ENCODE measurements around the gene ERBB2.
"Not testable (repeated sequence)": the region's sequence is repeated elsewhere in the genome, so short reads cannot be mapped to it uniquely, and the experiment has no call there.

The ERBB2 gene

GRCh38 chr17:39761861-39762496 lies 62.1 kb downstream of the ERBB2 start:
- no peak for DNase-seq (ENCODE audit: low read depth in 2 of 2)

- DNase-seq (ENCODE audit: low read depth in 2 of 2): no peak
These were observed 63.4 kb downstream of the ERBB2 start for GRCh38 chr17:39763051-39763820.

GRCh38 chr17:39764171-39764570 lies 64.3 kb downstream of the ERBB2 start:
- not testable (repeated sequence) for DNase-seq (ENCODE audit: low read depth in 2 of 2)

DNA sequence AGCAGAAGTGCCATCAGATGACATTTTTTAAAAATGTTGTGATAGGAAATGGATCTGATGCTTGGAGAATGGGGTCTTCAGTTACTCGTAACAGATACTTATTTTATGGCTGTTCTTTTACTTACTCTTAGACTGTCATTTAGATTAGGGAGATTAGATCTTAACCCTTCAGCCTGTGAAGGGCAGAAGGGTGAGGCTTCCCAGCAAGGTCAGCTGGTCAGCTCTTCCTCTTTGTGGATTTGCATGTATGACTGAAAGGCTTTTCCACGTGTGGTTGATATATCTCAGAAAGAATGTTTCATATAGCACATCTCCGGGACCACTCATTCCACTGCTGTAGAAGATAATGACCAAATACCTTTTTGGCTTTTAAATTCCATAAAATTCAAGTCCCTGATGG lies 65.3 kb downstream of the ERBB2 start:
- no peak for DNase-seq (ENCODE audit: low read depth in 2 of 2)

GRCh38 chr17:39765766-39766165 lies 65.9 kb downstream of the ERBB2 start:
- no peak for DNase-seq (ENCODE audit: low read depth in 2 of 2)

DNA sequence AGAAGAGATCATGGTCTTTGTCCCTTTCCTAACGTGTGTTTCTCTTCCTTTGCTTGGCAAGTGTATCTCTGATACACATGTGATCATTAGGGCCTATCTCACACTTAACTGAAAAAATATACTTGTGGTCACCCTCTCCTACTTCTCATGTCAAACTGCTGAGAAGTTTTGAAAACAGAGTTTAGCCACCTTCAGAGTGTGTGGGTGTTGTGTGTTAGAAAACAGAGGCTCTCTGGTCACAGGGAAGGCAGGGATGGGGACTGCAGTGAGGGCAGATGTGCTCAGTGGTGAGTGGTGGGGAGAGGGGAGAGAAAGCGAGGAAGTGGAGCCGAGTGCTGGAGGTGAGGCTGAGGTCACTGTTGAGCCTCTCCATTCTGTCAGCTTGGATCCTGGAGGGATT lies 67.3 kb downstream of the ERBB2 start:
- DNase-seq (ENCODE audit: low read depth in 2 of 2): no peak

DNA sequence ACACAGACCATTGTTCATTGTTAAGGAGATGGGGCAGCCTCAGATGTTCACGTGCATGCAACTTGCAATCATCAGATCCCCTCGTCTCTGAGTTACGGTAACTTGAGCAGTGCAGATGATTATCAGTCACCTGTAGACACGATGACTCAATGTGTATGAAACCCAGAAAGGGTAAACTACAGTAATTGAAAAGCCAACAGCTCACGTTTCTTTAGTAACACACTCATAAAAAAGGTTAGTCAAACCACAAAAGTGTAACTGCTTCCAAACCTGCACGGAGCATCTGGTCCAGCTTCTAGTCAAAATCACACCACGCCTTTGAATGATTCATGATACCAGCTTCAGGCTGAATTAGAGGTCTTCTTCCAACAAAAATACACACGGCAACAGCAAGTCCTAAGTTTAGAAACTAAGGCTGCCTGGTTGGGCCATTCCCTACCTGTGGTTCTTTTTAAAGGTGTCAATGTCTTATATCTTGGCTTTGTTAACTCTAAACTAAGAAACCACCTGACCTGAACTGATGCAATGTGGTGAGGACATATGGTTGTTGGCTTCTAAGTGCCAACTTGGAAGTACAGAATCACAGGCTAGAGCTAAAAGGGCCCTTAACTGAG lies 70.2 kb downstream of the ERBB2 start:
- DNase-seq (ENCODE audit: low read depth in 2 of 2): no peak

DNA sequence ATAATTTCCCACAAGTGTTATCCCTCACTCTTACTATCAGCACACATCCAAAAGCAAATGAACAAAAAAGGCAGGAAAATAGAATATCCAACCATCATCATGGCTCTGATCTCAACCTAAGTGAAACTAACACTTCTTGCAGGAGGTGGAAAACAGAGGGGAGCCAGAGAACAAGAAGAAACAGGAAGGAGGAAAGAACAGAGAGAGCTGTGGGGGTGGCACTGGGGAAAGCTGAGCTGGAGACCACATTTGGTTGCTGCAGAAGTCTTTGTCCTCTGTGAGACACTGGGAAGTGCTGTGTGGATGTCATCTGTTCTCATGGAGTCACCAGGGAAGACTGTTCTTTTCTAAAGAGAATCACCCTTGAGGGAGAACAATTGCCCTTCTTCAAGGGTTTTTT lies 72.6 kb downstream of the ERBB2 start:
- DNase-seq (ENCODE audit: low read depth in 2 of 2): no peak

GRCh38 chr17:39772987-39773934 lies 73.4 kb downstream of the ERBB2 start:
- no peak for DNase-seq (ENCODE audit: low read depth in 2 of 2)

- no peak for DNase-seq (ENCODE audit: low read depth in 2 of 2)
These were observed 74.2 kb downstream of the ERBB2 start for GRCh38 chr17:39774047-39774446.

DNA sequence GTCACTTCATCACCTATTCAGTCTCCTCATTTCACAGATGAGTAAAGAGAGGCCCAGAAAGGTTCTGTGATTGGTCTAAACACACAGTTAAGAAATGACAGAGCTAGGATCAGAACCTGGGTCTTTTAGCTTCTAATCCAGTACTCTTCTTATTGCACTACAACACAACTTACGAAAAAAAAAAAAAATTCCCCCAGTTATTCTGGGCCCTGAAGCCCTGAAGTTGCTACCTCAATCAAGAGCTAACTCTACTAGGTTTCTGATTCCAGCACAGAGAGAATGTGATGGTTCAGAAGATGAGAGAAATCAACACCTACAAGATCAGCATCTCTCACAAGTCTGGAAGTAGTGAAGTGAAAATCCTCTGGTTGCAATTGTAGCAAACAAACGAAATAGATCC lies 75.2 kb downstream of the ERBB2 start:
- no peak for DNase-seq (ENCODE audit: low read depth in 2 of 2)

- no peak for DNase-seq (ENCODE audit: low read depth in 2 of 2)
These were observed 76.4 kb downstream of the ERBB2 start for GRCh38 chr17:39776252-39776651.

DNA sequence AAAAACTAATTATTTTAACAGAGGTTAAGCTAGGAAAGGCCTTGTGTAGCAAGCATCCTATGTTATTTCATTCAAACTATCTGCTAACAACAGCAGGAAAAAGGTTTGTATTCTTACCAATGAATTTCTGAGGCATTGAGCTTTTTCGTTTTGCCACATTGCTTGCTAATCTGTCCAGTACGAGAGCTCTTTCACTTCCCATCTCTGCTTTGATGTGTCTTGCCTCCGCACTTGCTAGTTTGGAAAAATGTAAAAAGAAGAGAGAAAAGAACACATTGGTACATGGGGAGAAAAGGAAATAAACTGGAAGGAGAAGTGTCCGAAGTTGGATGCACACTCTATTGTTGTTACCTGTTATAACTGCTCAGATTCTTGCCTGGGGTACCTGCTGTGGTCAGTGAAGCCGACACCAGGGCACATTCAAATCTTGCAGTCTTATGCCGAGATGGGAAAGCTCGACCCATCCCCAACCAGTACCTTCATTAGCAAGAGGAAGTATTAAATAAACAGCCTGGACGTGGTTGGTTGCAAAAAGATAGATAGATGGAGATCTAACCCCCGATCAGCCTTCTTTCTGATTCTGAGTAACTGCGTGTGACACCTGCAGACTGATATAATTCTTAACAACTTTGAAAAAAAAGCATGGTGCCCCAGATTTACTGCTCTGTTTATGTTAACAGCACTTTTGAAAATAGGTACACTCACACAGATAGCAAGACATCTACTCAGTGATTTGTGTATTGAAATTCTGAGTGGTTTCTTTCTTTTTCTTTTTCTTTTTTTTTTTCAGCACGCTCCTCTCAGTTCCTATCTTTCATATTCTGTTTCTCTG lies 77.9 kb downstream of the ERBB2 start:
- DNase-seq (ENCODE audit: low read depth in 2 of 2): no peak

Data from activated CD8-positive, alpha-beta memory T cell treated with anti-CD3 and anti-CD28 coated beads for 4 hours (primary cell).